ENCODE data around the gene CUL3. TPM values are rescaled to one million over a fixed set of nuclear protein-coding genes. Genes with fewer than 3 reads are reported as not detected.

CUL3 gene
- polyA plus RNA-seq, 3 donors, result 12.3 to 28.7 (median 12.9) TPM

GRCh38 chr2:224434618-224435017 lies 150.5 kb downstream of the CUL3 start:
- Mint-ChIP-seq H3K4me3 (no peak overlapping the region), H3K27me3 (ENCODE audit: low read depth in 3 of 3) (peaks cover 4 to 5% (median 5%) of the 10 kb centered on the region in 3 donors), H3K36me3 (no peaks in the 10 kb centered on the region), H3K27ac (no peak overlapping the region), H3K9me3 (peaks cover 0 to 13% (median 3%) of the 10 kb centered on the region in 7 donors), H3K4me1 (no peaks in the 10 kb centered on the region)
- Histone ChIP-seq H3K4me2 (replicated peaks; ENCODE audit: extremely low read depth, low read length, poor library complexity, severe bottlenecking) (no peak overlapping the region), H3K9ac (ENCODE audit: insufficient read depth, low read length, poor library complexity, severe bottlenecking) (no peak overlapping the region), H3K4me1 (ENCODE audit: control insufficient read depth in 1 of 2, insufficient read depth in 2 of 2, low read length in 2 of 2) (no peaks in the 10 kb centered on the region), H4K20me1 (ENCODE audit: insufficient read depth, low read length) (no peaks in the 10 kb centered on the region), H3K27ac (ENCODE audit: low read depth in 1 of 2, low read length in 2 of 2) (no peak overlapping the region), H3K27me3 (ENCODE audit: control insufficient read depth in 2 of 2, insufficient read depth in 2 of 2, low read length in 2 of 2) (no peaks in the 10 kb centered on the region), H3K4me3 (replicated peaks in 1 of 3; ENCODE audit: low read depth in 2 of 3, low read length in 3 of 3) (no peak overlapping the region), H3K36me3 (replicated peaks in 1 of 2; ENCODE audit: control insufficient read depth in 1 of 2, insufficient read depth in 2 of 2, low read length in 2 of 2) (no peaks in the 10 kb centered on the region), H2AFZ (ENCODE audit: insufficient read depth, low read depth, low read length, poor library complexity, severe bottlenecking) (no peak overlapping the region), H3K79me2 (ENCODE audit: insufficient read depth, low read length) (no peaks in the 10 kb centered on the region), H3K9me3 (replicated peaks in 1 of 2; ENCODE audit: control insufficient read depth in 1 of 2, insufficient read depth in 1 of 2, low read length in 2 of 2) (no peaks in the 10 kb centered on the region)
- intact Hi-C loops (cut with micrococcal nuclease), result no loop called here
- WGBS (ENCODE audit: insufficient coverage), result 89% methylated on average over 4 of the region's 4 CpGs
- no peak for TF ChIP-seq CTCF (IDR thresholded peaks at IDR 0.05)
- no peak for DNase-seq

- H2AFZ ChIP-seq (ENCODE audit: insufficient read depth, low read depth, low read length, poor library complexity, severe bottlenecking), result no peak overlapping the region
- H3K4me3 Mint-ChIP-seq, result no peak overlapping the region
- no peaks in the 10 kb centered on the region for H3K36me3 ChIP-seq (replicated peaks in 1 of 2; ENCODE audit: control insufficient read depth in 1 of 2, insufficient read depth in 2 of 2, low read length in 2 of 2)
- no peaks in the 10 kb centered on the region for H4K20me1 ChIP-seq (ENCODE audit: insufficient read depth, low read length)
- H3K9ac ChIP-seq (ENCODE audit: insufficient read depth, low read length, poor library complexity, severe bottlenecking), result no peak overlapping the region
- no peak for DNase-seq
- no peaks in the 10 kb centered on the region for H3K4me1 ChIP-seq (ENCODE audit: control insufficient read depth in 1 of 2, insufficient read depth in 2 of 2, low read length in 2 of 2)
- H3K9me3 ChIP-seq (replicated peaks in 1 of 2; ENCODE audit: control insufficient read depth in 1 of 2, insufficient read depth in 1 of 2, low read length in 2 of 2), result no peaks in the 10 kb centered on the region
- TF ChIP-seq CTCF (IDR thresholded peaks at IDR 0.05), result no peak
- H3K9me3 Mint-ChIP-seq, result peaks cover 0 to 13% (median 5%) of the 10 kb centered on the region in 7 donors
- no peaks in the 10 kb centered on the region for H3K36me3 Mint-ChIP-seq
- H3K27me3 ChIP-seq (ENCODE audit: control insufficient read depth in 2 of 2, insufficient read depth in 2 of 2, low read length in 2 of 2), result no peaks in the 10 kb centered on the region
- H3K4me3 ChIP-seq (replicated peaks in 1 of 3; ENCODE audit: low read depth in 2 of 3, low read length in 3 of 3), result no peak overlapping the region
- WGBS (ENCODE audit: insufficient coverage), result 96% methylated on average over 10 of the region's 10 CpGs
- no peak overlapping the region for H3K4me2 ChIP-seq (replicated peaks; ENCODE audit: extremely low read depth, low read length, poor library complexity, severe bottlenecking)
- no peak overlapping the region for H3K27ac Mint-ChIP-seq
- peaks cover 1 to 5% (median 2%) of the 10 kb centered on the region in 3 donors for H3K27me3 Mint-ChIP-seq (ENCODE audit: low read depth in 3 of 3)
- H3K27ac ChIP-seq (ENCODE audit: low read depth in 1 of 2, low read length in 2 of 2), result no peak overlapping the region
- peaks cover 8% of the 10 kb centered on the region for H3K4me1 Mint-ChIP-seq
- intact Hi-C loops (cut with micrococcal nuclease), result no loop called here
- H3K79me2 ChIP-seq (ENCODE audit: insufficient read depth, low read length), result no peaks in the 10 kb centered on the region
Measured at GRCh38 chr2:224433442-224433841, 151.7 kb downstream of the CUL3 start.
